Caco-2 (cell line): ENCODE data around the gene IGSF3. TPM values are rescaled to one million over a fixed set of nuclear protein-coding genes. Genes with fewer than 3 reads are reported as not detected.

Source experiments
- BruUV-seq: library from RNA; stranded (reverse); fragments of 400-500 nt; replicated peaks from 2 replicates; lab custom pipeline; 2021; lab: Mats Ljungman, UMichigan
- CTCF ChIA-PET: fragments of 300-600 bp; sonication (Branson Sonifier 250); formaldehyde crosslinking; loops from one replicate; lab custom pipeline; 2022; ENCODE audit warnings: antibody characterized with exemption; lab: Charles Lee
- POLR2A ChIA-PET: fragments of 300-600 bp; sonication (Branson Sonifier 250); formaldehyde crosslinking; loops from one replicate; lab custom pipeline; 2022; ENCODE audit warnings: antibody characterized with exemption; lab: Charles Lee
- DNase-seq, 2 experiments: peaks; one replicate each; pipeline versions ENCODE4 v3.0.0 to v3.0.0-alpha.2; 2020 to 2022
- H3K27me3 ChIP-seq: replicated peaks from 2 replicates; pipeline ENCODE4 v1.6.0; 2011; ENCODE audit warnings: low read length; ENCODE audit not compliant: control insufficient read depth, insufficient read depth
- H3K36me3 ChIP-seq: 2 replicates; pipeline ENCODE4 v1.5.1; 2011; ENCODE audit warnings: low read length; ENCODE audit not compliant: control insufficient read depth, insufficient read depth
- H3K4me1 ChIP-seq: fragments of 250-450 bp; sonication (Bioruptor Pico); 2 replicates; pipeline ENCODE4 v1.5.1; 2020; ENCODE audit warnings: mild to moderate bottlenecking
- H3K4me3 ChIP-seq: 2 replicates; pipeline ENCODE4 v1.5.1; 2011; ENCODE audit warnings: low read depth, mild to moderate bottlenecking, control low read depth, low read length
- H3K9me3 ChIP-seq: fragments of 250-450 bp; sonication (Bioruptor Pico); 2 replicates; pipeline ENCODE4 v1.5.1; 2020; ENCODE audit warnings: mild to moderate bottlenecking, moderate library complexity
- H3K27ac Mint-ChIP-seq: one replicate; pipeline ENCODE4 v1.8.0; 2022; ENCODE audit warnings: mixed read lengths; ENCODE audit not compliant: unreplicated experiment
- H3K27me3 Mint-ChIP-seq: one replicate; pipeline ENCODE4 v1.8.0; 2022; ENCODE audit warnings: mixed read lengths; ENCODE audit not compliant: insufficient read depth, unreplicated experiment
- H3K36me3 Mint-ChIP-seq: one replicate; pipeline ENCODE4 v1.8.0; 2022; ENCODE audit warnings: mild to moderate bottlenecking, mixed read lengths; ENCODE audit not compliant: insufficient read depth, unreplicated experiment
- H3K4me1 Mint-ChIP-seq: one replicate; pipeline ENCODE4 v1.8.0; 2022; ENCODE audit warnings: low read depth, mixed read lengths; ENCODE audit not compliant: unreplicated experiment
- H3K4me3 Mint-ChIP-seq: one replicate; pipeline ENCODE4 v1.8.0; 2022; ENCODE audit warnings: mild to moderate bottlenecking, moderate library complexity, mixed read lengths; ENCODE audit not compliant: unreplicated experiment
- H3K9me3 Mint-ChIP-seq: one replicate; pipeline ENCODE4 v1.8.0; 2022; ENCODE audit warnings: mixed read lengths; ENCODE audit not compliant: unreplicated experiment
- intact Hi-C: fragments of 100-400 bp; cut with micrococcal nuclease; formaldehyde crosslinking; loops from one replicate; pipeline ENCODE4 v1.10.0; 2022; ENCODE audit not compliant: unreplicated experiment
- total RNA-seq: library from RNA; stranded (reverse); gene quantifications from 2 replicates; pipeline ENCODE4 v1.2.3, GENCODE V29; 2022
- TF ChIP-seq, protein P1 (sequence below), 2 experiments: fragments of 200-600 bp in 1 of 2; IDR thresholded peaks; 1 replicate in 1 of 2; 2 replicates in 1 of 2; pipeline versions ENCODE4 v1.5.1 to v1.8.0; 2011 to 2022; ENCODE audit warnings: antibody characterized with exemption in 1 of 2, control low read depth in 1 of 2, inconsistent platforms in 1 of 2, low read depth in 1 of 2, low read length in 1 of 2, mild to moderate bottlenecking in 1 of 2, moderate library complexity in 1 of 2; ENCODE audit not compliant: insufficient read depth in 1 of 2, severe bottlenecking in 1 of 2, unreplicated experiment in 1 of 2

IGSF3 gene
- total RNA-seq, 1 experiment from 2014 or later = 24.0 TPM

DNA sequence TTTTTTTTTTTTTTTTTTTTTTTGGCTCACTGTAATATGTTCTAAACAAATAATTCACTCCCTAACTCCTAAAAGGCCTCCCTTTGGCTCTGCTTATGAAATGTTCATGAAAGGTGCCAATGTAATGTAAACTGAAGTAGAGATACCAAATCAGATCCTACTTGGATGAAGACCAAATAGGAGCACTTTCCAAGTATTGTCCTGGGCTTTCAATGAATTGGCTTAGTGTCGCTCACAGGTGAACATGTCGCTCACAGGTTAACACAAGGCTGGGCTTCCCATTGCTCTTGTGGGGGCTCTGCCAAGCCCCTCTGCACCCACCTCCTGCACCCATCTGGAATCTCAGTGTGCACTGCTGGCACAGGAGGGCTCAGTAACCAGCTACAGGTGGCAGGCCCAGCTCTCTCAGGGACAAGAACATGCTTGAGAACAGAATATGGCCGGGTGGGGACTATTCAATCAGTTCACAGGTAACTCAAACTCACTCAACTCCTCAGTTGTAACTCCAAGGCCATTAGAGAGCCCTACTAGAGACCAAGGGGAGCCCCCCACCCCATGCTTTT is 86.1 kb downstream of the IGSF3 start:
- DNase-seq = no peak
- H3K4me3 Mint-ChIP-seq = no peak overlapping the region
- no peaks in the 10 kb centered on the region for H3K27me3 ChIP-seq
- POLR2A ChIA-PET = no interaction called here
- H3K4me3 ChIP-seq = no peak overlapping the region
- H3K9me3 ChIP-seq = no peaks in the 10 kb centered on the region
- no peaks in the 10 kb centered on the region for H3K9me3 Mint-ChIP-seq
- no peaks in the 10 kb centered on the region for H3K36me3 Mint-ChIP-seq
- H3K4me1 ChIP-seq = no peaks in the 10 kb centered on the region
- intact Hi-C loops = no loop called here
- no TSS peak for BruUV-seq
- no peak overlapping the region for H3K27ac Mint-ChIP-seq
- H3K36me3 ChIP-seq = no peaks in the 10 kb centered on the region; the same call in 1 of the 2 replicates
- TF ChIP-seq, protein P1, sequence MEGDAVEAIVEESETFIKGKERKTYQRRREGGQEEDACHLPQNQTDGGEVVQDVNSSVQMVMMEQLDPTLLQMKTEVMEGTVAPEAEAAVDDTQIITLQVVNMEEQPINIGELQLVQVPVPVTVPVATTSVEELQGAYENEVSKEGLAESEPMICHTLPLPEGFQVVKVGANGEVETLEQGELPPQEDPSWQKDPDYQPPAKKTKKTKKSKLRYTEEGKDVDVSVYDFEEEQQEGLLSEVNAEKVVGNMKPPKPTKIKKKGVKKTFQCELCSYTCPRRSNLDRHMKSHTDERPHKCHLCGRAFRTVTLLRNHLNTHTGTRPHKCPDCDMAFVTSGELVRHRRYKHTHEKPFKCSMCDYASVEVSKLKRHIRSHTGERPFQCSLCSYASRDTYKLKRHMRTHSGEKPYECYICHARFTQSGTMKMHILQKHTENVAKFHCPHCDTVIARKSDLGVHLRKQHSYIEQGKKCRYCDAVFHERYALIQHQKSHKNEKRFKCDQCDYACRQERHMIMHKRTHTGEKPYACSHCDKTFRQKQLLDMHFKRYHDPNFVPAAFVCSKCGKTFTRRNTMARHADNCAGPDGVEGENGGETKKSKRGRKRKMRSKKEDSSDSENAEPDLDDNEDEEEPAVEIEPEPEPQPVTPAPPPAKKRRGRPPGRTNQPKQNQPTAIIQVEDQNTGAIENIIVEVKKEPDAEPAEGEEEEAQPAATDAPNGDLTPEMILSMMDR (IDR thresholded peaks at IDR 0.05; ENCODE audit: insufficient read depth in 1 of 2, low read depth in 1 of 2, low read length in 1 of 2, severe bottlenecking in 1 of 2, unreplicated experiment in 1 of 2) = no peak
- H3K27me3 Mint-ChIP-seq = no peaks in the 10 kb centered on the region
- H3K4me1 Mint-ChIP-seq = no peaks in the 10 kb centered on the region
- CTCF ChIA-PET = no interaction called here

- BruUV-seq = no TSS peak
- no peaks in the 10 kb centered on the region for H3K4me1 ChIP-seq
- POLR2A ChIA-PET = no interaction called here
- TF ChIP-seq, protein P1 (IDR thresholded peaks at IDR 0.05; ENCODE audit: insufficient read depth in 1 of 2, low read depth in 1 of 2, low read length in 1 of 2, severe bottlenecking in 1 of 2, unreplicated experiment in 1 of 2) = no peak
- no peaks in the 10 kb centered on the region for H3K27me3 ChIP-seq
- Mint-ChIP-seq H3K27me3 (no peaks in the 10 kb centered on the region), H3K36me3 (peaks cover 3% of the 10 kb centered on the region), H3K4me1 (no peaks in the 10 kb centered on the region), H3K4me3 (no peak overlapping the region), H3K27ac (no peak overlapping the region), H3K9me3 (no peaks in the 10 kb centered on the region)
- no peaks in the 10 kb centered on the region for H3K9me3 ChIP-seq
- no peaks in the 10 kb centered on the region for H3K36me3 ChIP-seq
- intact Hi-C loops = no loop called here
- no peak for DNase-seq
- CTCF ChIA-PET = no interaction called here
- H3K4me3 ChIP-seq = no peak overlapping the region
Observed at GRCh38 chr1:116580446-116581322, 86.8 kb downstream of the IGSF3 start.

DNA sequence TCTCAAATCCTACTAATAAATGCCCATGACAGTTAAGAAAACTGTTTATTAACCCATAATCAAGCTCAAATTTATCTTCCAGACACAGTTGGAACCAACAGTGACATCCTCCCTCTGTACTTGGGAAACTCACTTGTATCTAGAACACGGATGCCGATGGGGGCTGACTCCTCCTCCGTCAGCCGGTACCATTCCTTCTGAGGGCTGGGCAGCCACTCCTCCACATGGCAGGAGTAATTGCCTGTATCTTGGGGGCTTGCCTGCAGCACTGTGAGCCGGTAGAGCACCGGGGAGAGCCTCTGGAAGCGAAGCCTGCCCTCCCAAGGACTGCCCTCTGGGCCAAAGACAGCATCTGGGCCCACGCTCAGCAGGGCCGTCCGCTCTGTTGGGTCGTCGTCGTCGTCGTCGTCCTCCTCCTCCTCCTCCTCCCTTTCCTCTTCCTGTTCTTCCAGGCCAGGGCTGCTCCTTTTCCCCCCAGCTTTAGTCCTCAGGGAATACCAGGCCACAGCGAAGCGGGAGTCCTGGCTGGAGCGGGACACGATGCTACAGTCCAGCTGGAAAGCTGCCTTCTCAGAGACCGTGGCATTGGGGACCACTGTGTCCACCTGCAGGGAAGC is 88.2 kb downstream of the IGSF3 start:
- ChIA-PET CTCF (no interaction called here), POLR2A (no interaction called here)
- Mint-ChIP-seq H3K27ac (no peak overlapping the region), H3K36me3 (peaks cover 6% of the 10 kb centered on the region), H3K27me3 (no peaks in the 10 kb centered on the region), H3K4me3 (no peak overlapping the region), H3K4me1 (no peaks in the 10 kb centered on the region), H3K9me3 (no peaks in the 10 kb centered on the region)
- BruUV-seq = no TSS peak
- no peaks in the 10 kb centered on the region for H3K27me3 ChIP-seq
- intact Hi-C loops = no loop called here
- DNase-seq = no peak
- TF ChIP-seq, protein P1 (IDR thresholded peaks at IDR 0.05; ENCODE audit: insufficient read depth in 1 of 2, low read depth in 1 of 2, low read length in 1 of 2, severe bottlenecking in 1 of 2, unreplicated experiment in 1 of 2) = no peak
- no peaks in the 10 kb centered on the region for H3K36me3 ChIP-seq
- no peaks in the 10 kb centered on the region for H3K9me3 ChIP-seq
- no peak overlapping the region for H3K4me3 ChIP-seq
- no peaks in the 10 kb centered on the region for H3K4me1 ChIP-seq
